ENCODE results near the gene CTBP2. TPM values are rescaled to one million over a fixed set of nuclear protein-coding genes. Genes with fewer than 3 reads are reported as not detected.

CTBP2 gene
- total and polyA plus RNA-seq, 2 of the 13 experiments (the other 11 are each of a cell fraction or from before 2014, with no cell fraction given), result 0.08 TPM; not detected in 1

- POLR2A ChIA-PET, result no interaction called here
- FAIRE-seq, result no peak
- no peak for ATAC-seq
- no TSS peak for BruUV-seq (replicated peaks)
- CTCF ChIA-PET (ENCODE audit: low intra/inter-chr PET ratio, low total read pairs), result no interaction called here
- WGBS (ENCODE audit: low lambda C conversion rate), result 92% methylated on average over 1 of the region's 1 CpG
- Histone ChIP-seq H3K4me1 (ENCODE audit: insufficient read depth, low read length) (peaks cover 18% of the 10 kb centered on the region), H2AFZ (ENCODE audit: low read length) (no peak overlapping the region), H4K20me1 (ENCODE audit: insufficient read depth, low read length) (no peaks in the 10 kb centered on the region), H3K36me3 (replicated peaks in 1 of 2; ENCODE audit: control insufficient read depth in 1 of 2, insufficient read depth in 2 of 2, low read length in 2 of 2) (peaks cover 19 to 54% of the 10 kb centered on the region in 2 experiments), H3K27me3 (ENCODE audit: control insufficient read depth in 1 of 2, insufficient read depth in 2 of 2, low read length in 2 of 2) (no peaks in the 10 kb centered on the region), H3K4me3 (replicated peaks in 1 of 3; ENCODE audit: insufficient read depth in 1 of 3, low read depth in 2 of 3, low read length in 3 of 3) (no peak overlapping the region), H3K27ac (ENCODE audit: extremely low read length, insufficient read depth, low read length) (no peak overlapping the region), H3K79me2 (ENCODE audit: insufficient read depth, low read length) (no peaks in the 10 kb centered on the region), H3K9ac (ENCODE audit: insufficient read depth, low read depth, low read length) (no peak overlapping the region), H3K9me3 (ENCODE audit: low read length) (no peaks in the 10 kb centered on the region), H3K4me2 (ENCODE audit: low read depth, low read length) (no peak overlapping the region)
- DNase-seq (ENCODE audit: low spot score), result no peak
- in situ Hi-C loops (cut with HindIII; ENCODE audit: extremely low pct_ligation_motif_present, low pct_unique_long_range_greater_than_20kb), result no loop called here
- intact Hi-C loops (cut with micrococcal nuclease; ENCODE audit: unreplicated experiment), result no loop called here
- TF ChIP-seq POLR2AphosphoS5 (IDR thresholded peaks at IDR 0.05; ENCODE audit: low read depth, low read length) (no peak), ZNF407 (CRISPR knock-in tag; IDR thresholded peaks at IDR 0.05; ENCODE audit: not compliant biosample characterization) (no peak), ISX (CRISPR knock-in tag; conservative IDR thresholded peaks at IDR 0.05) (no peak), RFXANK (CRISPR knock-in tag; IDR thresholded peaks at IDR 0.05) (no peak), RXRB (CRISPR knock-in tag; IDR thresholded peaks at IDR 0.05; ENCODE audit: borderline replicate concordance) (no peak), ETV5 (CRISPR knock-in tag; IDR thresholded peaks at IDR 0.05; ENCODE audit: borderline replicate concordance) (no peak), KDM5A (IDR thresholded peaks at IDR 0.05; ENCODE audit: borderline replicate concordance, low read length) (no peak), RNF2 (conservative IDR thresholded peaks at IDR 0.05; ENCODE audit: low read depth) (no peak)
These were observed 176.0 kb downstream of the CTBP2 start for GRCh38 chr10:124984376-124984775.

Measured in HepG2 (cell line).